Peyer's patch (tissue), 4 donors: Measurements from ENCODE around the gene ETF1. TPM values are rescaled to one million over a fixed set of nuclear protein-coding genes. Genes with fewer than 3 reads are reported as not detected.

Experiments used
- DNase-seq, 3 donors: peaks; one replicate each; pipeline ENCODE4 v3.0.0-alpha.2; 2017 to 2019
- H3K27ac ChIP-seq, 4 donors: fragments of 200-600 bp; sonication (generic); one replicate each; pipeline ENCODE4 v1.5.1; 2016 to 2019
- H3K27me3 ChIP-seq, 2 donors: fragments of 200-600 bp; sonication (generic); one replicate each; pipeline ENCODE4 v1.5.1; 2019
- H3K36me3 ChIP-seq, 3 donors: fragments of 200-600 bp; sonication (generic); one replicate each; pipeline ENCODE4 v1.5.1; 2016 to 2019
- H3K4me1 ChIP-seq, 4 donors: fragments of 200-600 bp; sonication (generic); one replicate each; pipeline ENCODE4 v1.5.1; 2016 to 2019
- H3K4me3 ChIP-seq, 4 donors: fragments of 200-600 bp; sonication (generic); 1 replicate in 3 of 4; 2 replicates in 1 of 4; pipeline ENCODE4 v1.5.1; 2016 to 2019; ENCODE audit warnings: mild to moderate bottlenecking in 1 of 4
- H3K9me3 ChIP-seq, 4 donors: fragments of 200-600 bp; sonication (generic); one replicate each; pipeline ENCODE4 v1.5.1; 2016 to 2019; ENCODE audit warnings: mild to moderate bottlenecking in 1 of 4
- CTCF ChIP-seq, 6 experiments: fragments of 450-650 bp in 4 of 6; fragments of 200-600 bp in 2 of 6; sonication (generic) in 1 of 6; IDR thresholded peaks; one replicate each; pipeline ENCODE4 v1.5.1; 2017 to 2019; ENCODE audit warnings: antibody characterized with exemption in 6 of 6, mild to moderate bottlenecking in 3 of 6, moderate library complexity in 1 of 6
- POLR2A ChIP-seq, 2 donors: fragments of 450-650 bp; IDR thresholded peaks; one replicate each; pipeline ENCODE4 v1.5.1; 2017; ENCODE audit warnings: antibody characterized with exemption in 2 of 2, mild to moderate bottlenecking in 2 of 2, moderate library complexity in 2 of 2
- small RNA-seq, 2 donors: library from RNA; depleted of rRNA; stranded (forward); fragments of <200 nt; gene quantifications; one replicate each; pipeline ENCODE3, GENCODE V24; 2016
- total RNA-seq, 4 donors: library from RNA; depleted of rRNA; stranded (reverse); fragments of >200 nt; gene quantifications; one replicate each; pipeline ENCODE4 v1.1.0, GENCODE V29; 2016

ETF1 gene
- total RNA-seq, 4 donors from 2014 or later = 33.3 to 75.1 (median 39.3) TPM

DNA sequence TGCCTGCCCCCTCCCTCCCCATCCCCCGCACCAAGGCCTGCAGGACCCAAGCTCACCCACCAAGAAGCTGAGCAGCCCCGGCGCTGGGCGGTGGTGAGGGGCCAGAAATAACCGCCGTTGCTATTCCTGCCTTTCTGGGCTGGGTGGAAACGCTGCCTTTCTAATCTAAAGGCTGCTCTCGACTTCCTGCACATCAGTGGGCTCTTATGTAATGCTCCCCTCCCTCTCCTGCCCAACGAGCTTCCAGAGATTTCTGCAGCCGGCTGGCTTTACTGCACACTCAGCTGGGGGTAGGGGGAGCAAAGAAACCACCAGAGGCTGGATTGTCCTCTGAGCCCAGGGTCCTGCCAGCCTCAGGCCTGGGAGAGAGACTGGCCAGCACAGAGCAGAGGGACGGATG lies 84.7 kb downstream of the ETF1 start:
- Histone ChIP-seq H3K36me3 (no peaks in the 10 kb centered on the region), H3K4me1 (peaks cover 0 to 17% (median 14%) of the 10 kb centered on the region in 4 donors), H3K9me3 (no peaks in the 10 kb centered on the region), H3K4me3 (no peak overlapping the region), H3K27me3 (no peaks in the 10 kb centered on the region), H3K27ac (peak overlapping the region in 2 of 4 donors; percentile 70 to 71)
- no peak for TF ChIP-seq POLR2A (IDR thresholded peaks at IDR 0.05)
- TF ChIP-seq CTCF (IDR thresholded peaks at IDR 0.05) = no peak
- no peak for DNase-seq

GRCh38 chr5:138457531-138458275 lies 85.3 kb downstream of the ETF1 start:
- TF ChIP-seq CTCF (IDR thresholded peaks at IDR 0.05) = no peak
- no peak for TF ChIP-seq POLR2A (IDR thresholded peaks at IDR 0.05)
- H3K9me3 ChIP-seq = no peaks in the 10 kb centered on the region
- DNase-seq = no peak

More at GRCh38 chr5:138457531-138458275, 85.3 kb downstream of the ETF1 start:
- H3K27ac ChIP-seq = no peak overlapping the region
- no peaks in the 10 kb centered on the region for H3K36me3 ChIP-seq
- H3K27me3 ChIP-seq = no peaks in the 10 kb centered on the region
- no peak overlapping the region for H3K4me3 ChIP-seq
- H3K4me1 ChIP-seq = peaks cover 0 to 14% (median 13%) of the 10 kb centered on the region in 4 donors

Small RNA genes within 50 kb of the gene (small RNA-seq; reads per million reads assigned to genes)
- 38.4 to 102 reads per million in 2 donors for gene RF00154
- gene SNORD63 = 103 to 217 reads per million in 2 donors

Other genes starting within 250 kb of the ETF1 start
- gene CDC25C, start 211.4 kb downstream of the ETF1 start, total RNA-seq = 1 to 10 TPM in 1 of 4 donors, under 1 TPM in 3; 0.88 to 4.1 (median 0.94) TPM
- gene FAM53C, start 205.0 kb downstream of the ETF1 start, total RNA-seq = 10 to 100 TPM; 19.1 to 22.1 (median 20.7) TPM
- 10 to 100 TPM; 55.3 to 85.2 (median 68.1) TPM for gene KDM3B, start 190.6 kb downstream of the ETF1 start, total RNA-seq
- gene REEP2, start 104.2 kb downstream of the ETF1 start, total RNA-seq = 10 to 100 TPM in 1 of 4 donors, 1 to 10 TPM in 3; 1.7 to 10.7 (median 2.1) TPM
- gene EGR1, start 77.8 kb downstream of the ETF1 start, total RNA-seq = 100 to 1,000 TPM in 1 of 4 donors, 10 to 100 TPM in 1, 1 to 10 TPM in 2; 5.3 to 109 (median 11.4) TPM
- 100 to 1,000 TPM; 152 to 221 (median 160) TPM for gene HSPA9, start 32.2 kb upstream of the ETF1 start, total RNA-seq
- 100 to 1,000 TPM; 351 to 516 (median 369) TPM for gene CTNNA1, start 210.2 kb upstream of the ETF1 start, total RNA-seq